ENCODE measurements around the gene LRP8. TPM values are rescaled to one million over a fixed set of nuclear protein-coding genes. Genes with fewer than 3 reads are reported as not detected.

LRP8 gene
- total RNA-seq, 1 donor from 2014 or later: 19.9 TPM

DNA sequence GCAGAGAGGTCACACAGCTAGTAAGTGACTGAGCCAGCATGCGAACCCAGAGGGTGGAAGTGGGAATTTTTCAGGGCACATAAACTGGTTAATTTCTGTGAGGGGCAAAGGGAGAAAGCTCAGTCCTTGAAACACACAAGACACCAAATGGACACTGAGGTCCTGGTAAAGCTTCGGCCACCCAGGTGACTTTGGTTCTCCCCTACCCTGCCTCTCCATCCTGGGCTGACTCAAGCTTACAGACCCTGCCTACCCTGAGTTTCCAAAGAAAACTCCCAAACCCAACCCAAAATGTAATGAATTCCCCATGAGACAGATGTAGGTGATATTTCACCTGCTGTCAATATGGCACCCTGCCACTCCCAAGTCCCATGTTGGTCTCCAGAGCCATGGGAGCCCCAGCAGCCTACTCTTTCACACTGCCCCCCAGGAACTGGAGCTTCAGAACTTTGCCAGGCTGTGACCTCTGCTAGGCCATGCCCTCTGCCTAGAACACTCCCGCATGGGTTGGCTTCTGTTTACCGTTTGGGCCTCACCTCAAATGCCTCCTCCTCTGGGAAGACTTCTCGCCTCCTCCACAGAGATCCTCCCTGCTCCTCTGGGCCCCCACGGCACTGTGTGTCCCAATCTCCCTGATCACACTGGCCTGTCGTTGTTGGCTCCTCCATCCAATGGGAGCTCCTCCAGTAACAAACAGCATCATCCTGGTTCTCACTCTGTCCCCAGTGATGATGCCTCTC, 3.7 kb upstream of the LRP8 start:
- H3K4me1 Mint-ChIP-seq: peaks cover 14% of the 10 kb centered on the region
- DNase-seq (ENCODE audit: low spot score in 2 of 2, unreplicated experiment in 2 of 2): peak in 1 of 2 experiments; percentile 26

DNA sequence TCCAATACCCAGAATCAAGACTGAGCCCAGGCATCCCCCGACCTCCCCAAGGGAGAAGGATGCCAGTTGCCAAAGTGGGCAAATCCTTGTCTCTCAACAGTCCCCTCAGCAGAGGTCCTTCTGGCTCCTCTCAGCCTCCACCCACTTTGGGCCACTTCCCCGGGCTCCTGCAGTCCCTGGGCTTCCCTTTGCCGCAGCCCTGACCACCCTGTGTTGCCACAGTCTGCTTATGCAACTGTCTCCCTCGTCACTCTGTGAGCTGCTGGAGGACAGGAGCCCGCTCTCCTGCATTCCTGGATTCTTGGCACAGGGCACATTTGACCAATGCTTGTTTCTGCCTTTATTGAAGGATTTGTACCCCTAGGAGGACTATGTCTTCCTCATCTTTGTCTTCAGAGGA, 2.9 kb upstream of the LRP8 start:
- TF ChIP-seq, protein P1, sequence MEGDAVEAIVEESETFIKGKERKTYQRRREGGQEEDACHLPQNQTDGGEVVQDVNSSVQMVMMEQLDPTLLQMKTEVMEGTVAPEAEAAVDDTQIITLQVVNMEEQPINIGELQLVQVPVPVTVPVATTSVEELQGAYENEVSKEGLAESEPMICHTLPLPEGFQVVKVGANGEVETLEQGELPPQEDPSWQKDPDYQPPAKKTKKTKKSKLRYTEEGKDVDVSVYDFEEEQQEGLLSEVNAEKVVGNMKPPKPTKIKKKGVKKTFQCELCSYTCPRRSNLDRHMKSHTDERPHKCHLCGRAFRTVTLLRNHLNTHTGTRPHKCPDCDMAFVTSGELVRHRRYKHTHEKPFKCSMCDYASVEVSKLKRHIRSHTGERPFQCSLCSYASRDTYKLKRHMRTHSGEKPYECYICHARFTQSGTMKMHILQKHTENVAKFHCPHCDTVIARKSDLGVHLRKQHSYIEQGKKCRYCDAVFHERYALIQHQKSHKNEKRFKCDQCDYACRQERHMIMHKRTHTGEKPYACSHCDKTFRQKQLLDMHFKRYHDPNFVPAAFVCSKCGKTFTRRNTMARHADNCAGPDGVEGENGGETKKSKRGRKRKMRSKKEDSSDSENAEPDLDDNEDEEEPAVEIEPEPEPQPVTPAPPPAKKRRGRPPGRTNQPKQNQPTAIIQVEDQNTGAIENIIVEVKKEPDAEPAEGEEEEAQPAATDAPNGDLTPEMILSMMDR (IDR thresholded peaks at IDR 0.05; ENCODE audit: unreplicated experiment): no peak
- Mint-ChIP-seq H3K27ac (no peak overlapping the region), H3K4me3 (no peak overlapping the region), H3K36me3 (no peaks in the 10 kb centered on the region), H3K9me3 (no peaks in the 10 kb centered on the region), H3K27me3 (ENCODE audit: low read depth) (peaks cover 18% of the 10 kb centered on the region), H3K4me1 (peaks cover 18% of the 10 kb centered on the region)
- DNase-seq (ENCODE audit: low spot score in 2 of 2, unreplicated experiment in 2 of 2): no peak

More for the DNA sequence above, 3.7 kb upstream of the LRP8 start:
- TF ChIP-seq, protein P1 (IDR thresholded peaks at IDR 0.05; ENCODE audit: unreplicated experiment): no peak
- Mint-ChIP-seq H3K27me3 (ENCODE audit: low read depth) (peaks cover 23% of the 10 kb centered on the region), H3K27ac (no peak overlapping the region), H3K4me3 (no peak overlapping the region), H3K9me3 (no peaks in the 10 kb centered on the region), H3K36me3 (no peaks in the 10 kb centered on the region)

DNA sequence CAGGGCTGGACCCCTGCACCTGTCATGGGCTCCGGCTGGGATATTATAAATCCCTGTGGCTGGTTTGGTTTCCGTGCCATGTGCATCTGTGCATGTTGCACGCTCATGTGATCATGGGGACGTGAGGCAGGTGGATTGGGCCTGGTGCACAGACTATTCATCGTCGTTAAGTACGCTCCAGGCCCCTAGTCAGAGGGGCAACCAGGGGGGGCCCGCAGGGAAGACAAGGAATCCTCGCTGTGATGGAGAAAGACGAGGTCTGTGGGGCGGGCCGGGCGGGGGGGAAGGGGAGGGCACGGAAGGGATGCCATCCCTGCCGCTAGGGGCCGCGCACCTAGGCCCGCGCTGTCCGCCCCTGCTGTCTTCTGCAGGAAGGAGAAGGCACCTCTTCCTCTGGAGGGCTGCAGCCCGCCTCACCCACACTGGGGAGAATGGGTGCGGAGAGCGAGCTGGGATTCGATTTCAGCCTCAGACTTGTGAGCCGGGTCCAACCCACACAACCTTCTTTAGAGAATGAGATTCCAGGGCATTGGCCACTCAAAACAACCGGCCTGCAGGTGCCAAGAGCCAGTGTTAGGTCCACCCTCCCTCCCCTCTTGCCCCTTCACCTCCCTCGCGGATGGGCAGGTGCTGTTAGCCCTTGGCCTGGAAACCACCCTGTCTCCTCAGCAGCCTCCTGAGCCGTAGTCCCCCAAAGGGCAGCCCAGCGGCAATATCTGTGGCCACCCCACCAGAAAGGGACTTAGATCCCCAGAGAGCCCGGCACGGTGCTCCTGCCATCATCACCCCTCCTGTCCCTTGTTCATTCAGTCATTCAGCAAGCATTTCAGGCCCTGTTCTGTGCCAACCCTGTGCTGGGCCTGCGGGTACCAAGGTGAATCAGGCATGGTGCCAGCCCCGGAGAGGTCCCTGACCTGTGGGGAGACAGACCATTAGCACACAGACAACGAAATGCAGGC, 950 bp upstream of the LRP8 start:
- H3K27ac Mint-ChIP-seq: no peak overlapping the region
- H3K4me1 Mint-ChIP-seq: peaks cover 24% of the 10 kb centered on the region
- peaks cover 20% of the 10 kb centered on the region for H3K27me3 Mint-ChIP-seq (ENCODE audit: low read depth)
- H3K36me3 Mint-ChIP-seq: peaks cover 2% of the 10 kb centered on the region
- no peak for DNase-seq (ENCODE audit: low spot score in 2 of 2, unreplicated experiment in 2 of 2)
- H3K4me3 Mint-ChIP-seq: peak overlapping the region; percentile 89
- TF ChIP-seq, protein P1 (IDR thresholded peaks at IDR 0.05; ENCODE audit: unreplicated experiment): no peak
- H3K9me3 Mint-ChIP-seq: no peaks in the 10 kb centered on the region

DNA sequence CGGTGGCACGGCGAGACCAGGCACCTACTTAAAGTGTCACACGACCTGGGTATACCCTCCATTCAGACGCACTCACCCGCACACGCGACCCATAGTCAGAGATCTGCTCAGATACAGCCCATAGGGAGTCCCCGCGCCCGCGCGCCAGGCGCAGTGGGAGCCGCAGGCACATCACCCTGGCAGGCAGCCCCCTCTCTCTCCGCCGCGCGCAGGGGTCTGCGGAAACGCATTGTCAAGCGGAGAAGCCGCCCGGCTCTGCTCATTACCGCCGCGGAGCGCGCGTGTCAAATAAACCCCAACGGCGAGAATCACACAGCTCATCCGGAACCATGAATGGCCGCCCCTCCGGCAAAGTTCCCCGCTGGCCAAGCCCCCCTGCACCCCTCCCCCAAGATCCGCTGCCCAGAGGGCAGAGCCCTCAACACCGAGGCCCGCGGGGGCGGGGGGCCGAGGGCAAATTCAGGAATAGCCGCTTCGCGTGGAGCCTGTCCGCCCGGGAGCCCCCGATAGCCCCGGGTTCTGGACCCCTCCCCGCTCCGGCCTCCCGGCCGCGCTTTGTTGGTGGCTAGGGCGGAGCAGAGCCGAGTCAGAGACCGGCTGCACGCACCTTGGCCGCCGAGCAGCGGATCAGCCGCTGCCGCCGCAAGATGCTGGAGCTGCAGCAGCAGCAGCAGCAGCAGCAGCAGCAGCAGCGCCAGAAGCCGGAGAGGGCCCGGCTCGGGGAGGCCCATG, 522 bp downstream of the LRP8 start:
- Mint-ChIP-seq H3K4me3 (peak overlapping the region; percentile 86), H3K4me1 (peaks cover 24% of the 10 kb centered on the region), H3K27me3 (ENCODE audit: low read depth) (peaks cover 18% of the 10 kb centered on the region), H3K9me3 (no peaks in the 10 kb centered on the region), H3K27ac (peak overlapping the region; percentile 61), H3K36me3 (peaks cover 4% of the 10 kb centered on the region)
- TF ChIP-seq, protein P1 (IDR thresholded peaks at IDR 0.05; ENCODE audit: unreplicated experiment): no peak
- DNase-seq (ENCODE audit: low spot score in 2 of 2, unreplicated experiment in 2 of 2): peak in 1 of 2 experiments; percentile 72

DNA sequence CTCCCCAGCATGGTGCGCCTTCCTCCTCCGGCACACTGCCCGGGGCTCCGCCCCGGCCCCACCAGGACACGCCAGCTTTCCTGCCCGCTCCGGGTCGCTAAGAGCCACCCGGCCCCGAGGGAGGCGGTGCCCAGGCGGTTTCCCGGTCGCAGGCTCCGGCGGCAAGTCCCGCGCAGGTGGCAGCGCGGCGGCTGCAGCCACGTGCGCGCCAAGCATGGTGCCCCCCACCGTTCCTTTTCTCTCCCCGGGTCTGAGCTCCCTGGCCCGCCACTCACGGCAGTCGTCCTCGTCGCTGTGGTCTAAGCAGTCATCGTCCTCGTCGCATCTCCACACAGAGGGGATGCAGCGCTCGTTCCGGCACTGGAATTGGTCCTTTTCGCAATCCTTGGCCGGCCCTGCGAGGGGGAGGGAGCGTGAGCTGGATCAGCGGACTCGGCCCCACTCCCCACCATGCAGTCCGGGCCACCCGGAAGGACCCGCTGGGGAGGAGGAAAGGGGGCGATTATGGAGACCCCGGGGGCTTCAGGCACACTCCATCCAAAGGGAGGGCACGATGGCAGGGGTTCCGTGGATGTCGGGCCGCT, 1.2 kb downstream of the LRP8 start:
- Mint-ChIP-seq H3K36me3 (peaks cover 7% of the 10 kb centered on the region), H3K27me3 (ENCODE audit: low read depth) (peaks cover 16% of the 10 kb centered on the region), H3K4me1 (peaks cover 24% of the 10 kb centered on the region), H3K4me3 (peak overlapping the region; percentile 86), H3K9me3 (no peaks in the 10 kb centered on the region), H3K27ac (peak overlapping the region; percentile 61)
- no peak for DNase-seq (ENCODE audit: low spot score in 2 of 2, unreplicated experiment in 2 of 2)
- TF ChIP-seq, protein P1 (IDR thresholded peaks at IDR 0.05; ENCODE audit: unreplicated experiment): no peak

All from mesothelial cell of epicardium (in vitro differentiated cells).